K562 (cell line): ENCODE data around the gene HSPB7. TPM values are rescaled to one million over a fixed set of nuclear protein-coding genes. Genes with fewer than 3 reads are reported as not detected.
A peak's percentile ranks its signal among the peaks of the same experiment; 100 is the strongest.

ENCODE experiments used
- CHD2 ChIP-seq: IDR thresholded peaks from 2 replicates; pipeline ENCODE4 v1.6.1; 2011; ENCODE audit warnings: low read depth, low read length
- HDAC6 ChIP-seq: IDR thresholded peaks from 2 replicates; pipeline ENCODE4 v1.6.1; 2012; ENCODE audit warnings: low read depth, mild to moderate bottlenecking, control low read depth, inconsistent platforms, low read length, moderate library complexity
- MYBL2 ChIP-seq, 2 experiments: fragments of 450-650 bp in 1 of 2; sonication (generic) in 1 of 2; formaldehyde crosslinking in 1 of 2; IDR thresholded peaks; 2 replicates each; pipeline versions ENCODE4 v1.6.1 to v1.8.1; 2017 to 2022; ENCODE audit warnings: borderline replicate concordance in 1 of 2, inconsistent platforms in 1 of 2, low read depth in 1 of 2, mild to moderate bottlenecking in 1 of 2, missing genetic modification reagents in 1 of 2, moderate library complexity in 1 of 2
- NONO ChIP-seq, 2 experiments: fragments of 200-400 bp in 1 of 2; fragments of 450-650 bp in 1 of 2; formaldehyde crosslinking in 1 of 2; IDR thresholded peaks; 2 replicates each; pipeline ENCODE4 v1.6.1; 2017; ENCODE audit warnings: low read depth in 2 of 2, mild to moderate bottlenecking in 2 of 2, moderate library complexity in 2 of 2, low read length in 1 of 2
- NR2F6 ChIP-seq: fragments of 450-650 bp; formaldehyde crosslinking; IDR thresholded peaks from 2 replicates; pipeline ENCODE4 v1.4.0; 2020; ENCODE audit warnings: mild to moderate bottlenecking
- PTTG1 ChIP-seq: fragments of 450-650 bp; IDR thresholded peaks from 2 replicates; pipeline ENCODE4 v1.6.1; 2016; ENCODE audit warnings: low read depth, mild to moderate bottlenecking, missing genetic modification characterization, missing compliant biosample characterization
- SAP30 ChIP-seq: fragments of 200-600 bp; sonication (generic); IDR thresholded peaks from 2 replicates; pipeline ENCODE4 v1.6.1; 2012; ENCODE audit warnings: borderline replicate concordance, low read depth, mild to moderate bottlenecking, moderate library complexity, low read length, control low read depth, inconsistent platforms; ENCODE audit not compliant: insufficient read depth, poor library complexity, severe bottlenecking
- SPI1 ChIP-seq: IDR thresholded peaks from 2 replicates; pipeline ENCODE4 v1.6.1; 2011; ENCODE audit warnings: low read depth, low read length, control low read depth, borderline replicate concordance
- TBL1XR1 ChIP-seq, 2 experiments: IDR thresholded peaks; 2 replicates each; pipeline ENCODE4 v1.6.1; 2012; ENCODE audit warnings: improper control_type of control experiment in 2 of 2, low read length in 2 of 2, mild to moderate bottlenecking in 1 of 2
- ZNF280B ChIP-seq: fragments of 250-450 bp; sonication (Bioruptor Pico); IDR thresholded peaks from 2 replicates; pipeline ENCODE4 v1.5.1; 2021; ENCODE audit warnings: mild to moderate bottlenecking
- ZNF507 ChIP-seq: conservative IDR thresholded peaks from 2 replicates; pipeline ENCODE4 v1.6.1; 2017; ENCODE audit warnings: missing genetic modification characterization, missing compliant biosample characterization
- ZNF586 ChIP-seq: fragments of 450-650 bp; formaldehyde crosslinking; conservative IDR thresholded peaks from 2 replicates; pipeline ENCODE4 v1.4.0; 2020; ENCODE audit warnings: mild to moderate bottlenecking, moderate library complexity
- polyA plus RNA-seq, 8 experiments: library from polyadenylated mRNA; depleted of rRNA in 4 of 8; stranded (reverse) in 5 of 8; unstranded in 3 of 8; fragments of >200 nt; fragmentation: Nextera tagmentation in 2 of 8; fragmentation: Illumina TruSeq in 1 of 8; extraction: Ambion mirVana in 2 of 8; extraction: Trizol in 1 of 8; gene quantifications; 2 replicates each; pipeline versions ENCODE4 v1.2.1 to v1.2.3, GENCODE V29; 2011 to 2014; ENCODE audit warnings: inconsistent platforms in 1 of 8, missing spikeins in 1 of 8
- total RNA-seq, 7 experiments: library from RNA; depleted of rRNA in 6 of 7; stranded (reverse); fragments of >200 nt in 6 of 7; fragmentation: Illumina TruSeq in 2 of 7; extraction: Trizol in 2 of 7; gene quantifications; 2 replicates each; pipeline versions ENCODE4 v1.2.1 to v1.2.3, GENCODE V29; 2011 to 2021; ENCODE audit warnings: low replicate concordance in 1 of 7
- TF ChIP-seq, protein P1 (sequence below): fragments of 450-650 bp; IDR thresholded peaks from 2 replicates; pipeline ENCODE4 v1.6.1; 2016; ENCODE audit warnings: low read depth
- TF ChIP-seq, protein P2 (sequence below), 2 experiments: fragments of 450-650 bp in 1 of 2; sonication (generic) in 1 of 2; formaldehyde crosslinking in 1 of 2; IDR thresholded peaks in 1 of 2; conservative IDR thresholded peaks in 1 of 2; 2 replicates each; pipeline versions ENCODE4 v1.6.1 to v1.8.1; 2016 to 2023; ENCODE audit warnings: mild to moderate bottlenecking in 2 of 2, moderate library complexity in 2 of 2, inconsistent platforms in 1 of 2, missing genetic modification reagents in 1 of 2

HSPB7 gene
- total and polyA plus RNA-seq, 9 of the 15 experiments (the other 6 are each of a cell fraction or from before 2014, with no cell fraction given) = 0.05 to 0.19 (median 0.07) TPM; not detected in 6

- TF ChIP-seq SPI1 (0 out of 2 replicates have a peak, but pooled peaks have one; percentile 16), NONO (IDR thresholded peaks at IDR 0.05; ENCODE audit: low read depth in 2 of 2, low read length in 1 of 2) (no peak), CHD2 (0 out of 2 replicates have a peak, but pooled peaks have one; percentile 20), ZNF280B (CRISPR knock-in tag) (no peak), MYBL2 (IDR thresholded peaks at IDR 0.05; ENCODE audit: low read depth) (no peak), MYBL2 (CRISPR knock-in tag; IDR thresholded peaks at IDR 0.05; ENCODE audit: borderline replicate concordance) (no peak), ZNF507 (tag) (no peak), PTTG1 (no peak), NR2F6 (no peak), SAP30 (no peak), TBL1XR1 (IDR thresholded peaks at IDR 0.05; ENCODE audit: low read length in 2 of 2) (peak; percentile 52 to 63; a peak in 1 of 4 replicates), HDAC6 (no peak), ZNF586 (CRISPR knock-in tag) (no peak)
- TF ChIP-seq, protein P1, sequence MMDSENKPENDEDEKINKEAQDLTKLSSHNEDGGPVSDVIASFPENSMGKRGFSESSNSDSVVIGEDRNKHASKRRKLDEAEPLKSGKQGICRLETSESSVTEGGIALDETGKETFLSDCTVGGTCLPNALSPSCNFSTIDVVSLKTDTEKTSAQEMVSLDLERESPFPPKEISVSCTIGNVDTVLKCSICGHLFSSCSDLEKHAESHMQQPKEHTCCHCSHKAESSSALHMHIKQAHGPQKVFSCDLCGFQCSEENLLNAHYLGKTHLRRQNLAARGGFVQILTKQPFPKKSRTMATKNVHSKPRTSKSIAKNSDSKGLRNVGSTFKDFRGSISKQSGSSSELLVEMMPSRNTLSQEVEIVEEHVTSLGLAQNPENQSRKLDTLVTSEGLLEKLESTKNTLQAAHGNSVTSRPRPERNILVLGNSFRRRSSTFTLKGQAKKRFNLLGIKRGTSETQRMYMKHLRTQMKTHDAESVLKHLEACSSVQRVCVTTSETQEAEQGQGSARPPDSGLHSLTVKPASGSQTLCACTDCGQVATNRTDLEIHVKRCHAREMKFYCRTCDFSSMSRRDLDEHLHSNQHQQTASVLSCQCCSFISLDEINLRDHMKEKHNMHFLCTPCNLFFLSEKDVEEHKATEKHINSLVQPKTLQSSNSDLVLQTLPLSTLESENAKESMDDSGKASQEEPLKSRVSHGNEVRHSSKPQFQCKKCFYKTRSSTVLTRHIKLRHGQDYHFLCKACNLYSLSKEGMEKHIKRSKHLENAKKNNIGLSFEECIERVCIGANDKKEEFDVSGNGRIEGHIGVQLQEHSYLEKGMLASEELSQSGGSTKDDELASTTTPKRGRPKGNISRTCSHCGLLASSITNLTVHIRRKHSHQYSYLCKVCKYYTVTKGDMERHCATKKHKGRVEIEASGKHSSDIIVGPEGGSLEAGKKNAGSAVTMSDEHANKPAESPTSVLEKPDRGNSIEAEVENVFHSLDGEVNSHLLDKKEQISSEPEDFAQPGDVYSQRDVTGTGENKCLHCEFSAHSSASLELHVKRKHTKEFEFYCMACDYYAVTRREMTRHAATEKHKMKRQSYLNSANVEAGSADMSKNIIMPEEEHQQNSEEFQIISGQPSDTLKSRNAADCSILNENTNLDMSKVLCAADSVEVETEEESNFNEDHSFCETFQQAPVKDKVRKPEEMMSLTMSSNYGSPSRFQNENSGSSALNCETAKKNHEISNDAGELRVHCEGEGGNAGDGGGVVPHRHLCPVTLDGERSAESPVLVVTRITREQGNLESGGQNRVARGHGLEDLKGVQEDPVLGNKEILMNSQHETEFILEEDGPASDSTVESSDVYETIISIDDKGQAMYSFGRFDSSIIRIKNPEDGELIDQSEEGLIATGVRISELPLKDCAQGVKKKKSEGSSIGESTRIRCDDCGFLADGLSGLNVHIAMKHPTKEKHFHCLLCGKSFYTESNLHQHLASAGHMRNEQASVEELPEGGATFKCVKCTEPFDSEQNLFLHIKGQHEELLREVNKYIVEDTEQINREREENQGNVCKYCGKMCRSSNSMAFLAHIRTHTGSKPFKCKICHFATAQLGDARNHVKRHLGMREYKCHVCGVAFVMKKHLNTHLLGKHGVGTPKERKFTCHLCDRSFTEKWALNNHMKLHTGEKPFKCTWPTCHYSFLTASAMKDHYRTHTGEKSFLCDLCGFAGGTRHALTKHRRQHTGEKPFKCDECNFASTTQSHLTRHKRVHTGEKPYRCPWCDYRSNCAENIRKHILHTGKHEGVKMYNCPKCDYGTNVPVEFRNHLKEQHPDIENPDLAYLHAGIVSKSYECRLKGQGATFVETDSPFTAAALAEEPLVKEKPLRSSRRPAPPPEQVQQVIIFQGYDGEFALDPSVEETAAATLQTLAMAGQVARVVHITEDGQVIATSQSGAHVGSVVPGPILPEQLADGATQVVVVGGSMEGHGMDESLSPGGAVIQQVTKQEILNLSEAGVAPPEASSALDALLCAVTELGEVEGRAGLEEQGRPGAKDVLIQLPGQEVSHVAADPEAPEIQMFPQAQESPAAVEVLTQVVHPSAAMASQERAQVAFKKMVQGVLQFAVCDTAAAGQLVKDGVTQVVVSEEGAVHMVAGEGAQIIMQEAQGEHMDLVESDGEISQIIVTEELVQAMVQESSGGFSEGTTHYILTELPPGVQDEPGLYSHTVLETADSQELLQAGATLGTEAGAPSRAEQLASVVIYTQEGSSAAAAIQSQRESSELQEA = no peak
- TF ChIP-seq, protein P2, sequence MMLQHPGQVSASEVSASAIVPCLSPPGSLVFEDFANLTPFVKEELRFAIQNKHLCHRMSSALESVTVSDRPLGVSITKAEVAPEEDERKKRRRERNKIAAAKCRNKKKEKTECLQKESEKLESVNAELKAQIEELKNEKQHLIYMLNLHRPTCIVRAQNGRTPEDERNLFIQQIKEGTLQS (IDR thresholded peaks at IDR 0.05) = peak; percentile 59; the same call in 1 of the 2 replicates
- TF ChIP-seq, protein P2 (CRISPR knock-in tag; conservative IDR thresholded peaks at IDR 0.05) = 0 out of 2 replicates have a peak, but pooled peaks have one; percentile 30
Observed at GRCh38 chr1:16055613-16056520, 38.0 kb upstream of the HSPB7 start (continued).
